Measurements from ENCODE around the gene TMEM178B.
"Not testable (repeated sequence)": the region's sequence is repeated elsewhere in the genome, so short reads cannot be mapped to it uniquely, and the experiment has no call there.

The TMEM178B gene

GRCh38 chr7:141132671-141133070 lies 58.8 kb downstream of the TMEM178B start:
- in situ Hi-C loops (cut with HindIII; ENCODE audit: low sequenced_read_pairs): no loop called here

GRCh38 chr7:141133646-141134045 lies 59.8 kb downstream of the TMEM178B start:
- in situ Hi-C loops (cut with HindIII; ENCODE audit: low sequenced_read_pairs): no loop called here

- in situ Hi-C loops (cut with HindIII; ENCODE audit: low sequenced_read_pairs): no loop called here
Measured at GRCh38 chr7:141142058-141142457, 68.2 kb downstream of the TMEM178B start.

GRCh38 chr7:141144921-141145629 lies 71.2 kb downstream of the TMEM178B start:
- in situ Hi-C loops (cut with HindIII; ENCODE audit: low sequenced_read_pairs): no loop called here

- in situ Hi-C loops (cut with HindIII; ENCODE audit: low sequenced_read_pairs): no loop called here
Measured at GRCh38 chr7:141145630-141145982, 71.7 kb downstream of the TMEM178B start.

- in situ Hi-C loops (cut with HindIII; ENCODE audit: low sequenced_read_pairs): no loop called here
Measured at GRCh38 chr7:141147482-141147881, 73.6 kb downstream of the TMEM178B start.

- in situ Hi-C loops (cut with HindIII; ENCODE audit: low sequenced_read_pairs): no loop called here
Measured at GRCh38 chr7:141150465-141150864, 76.6 kb downstream of the TMEM178B start.

- in situ Hi-C loops (cut with HindIII; ENCODE audit: low sequenced_read_pairs): no loop called here
Measured at GRCh38 chr7:141151746-141152145, 77.9 kb downstream of the TMEM178B start.

GRCh38 chr7:141153231-141153630 lies 79.4 kb downstream of the TMEM178B start:
- in situ Hi-C loops (cut with HindIII; ENCODE audit: low sequenced_read_pairs): no loop called here

GRCh38 chr7:141154131-141154732 lies 80.4 kb downstream of the TMEM178B start:
- in situ Hi-C loops (cut with HindIII; ENCODE audit: low sequenced_read_pairs): no loop called here

- in situ Hi-C loops (cut with HindIII; ENCODE audit: low sequenced_read_pairs): no loop called here
Measured at GRCh38 chr7:141156407-141156806, 82.5 kb downstream of the TMEM178B start.

- in situ Hi-C loops (cut with HindIII; ENCODE audit: low sequenced_read_pairs): no loop called here
Measured at GRCh38 chr7:141157138-141157765, 83.4 kb downstream of the TMEM178B start.

GRCh38 chr7:141158561-141158960 lies 84.7 kb downstream of the TMEM178B start:
- in situ Hi-C loops (cut with HindIII; ENCODE audit: low sequenced_read_pairs): no loop called here

GRCh38 chr7:141160246-141160860 lies 86.5 kb downstream of the TMEM178B start:
- in situ Hi-C loops (cut with HindIII; ENCODE audit: low sequenced_read_pairs): no loop called here

GRCh38 chr7:141161550-141162535 lies 88.0 kb downstream of the TMEM178B start:
- in situ Hi-C loops (cut with HindIII; ENCODE audit: low sequenced_read_pairs): no loop called here

- in situ Hi-C loops (cut with HindIII; ENCODE audit: low sequenced_read_pairs): no loop called here
Measured at GRCh38 chr7:141165521-141165920, 91.7 kb downstream of the TMEM178B start.

- in situ Hi-C loops (cut with HindIII; ENCODE audit: low sequenced_read_pairs): no loop called here
Measured at GRCh38 chr7:141166926-141167325, 93.1 kb downstream of the TMEM178B start.

GRCh38 chr7:141167381-141167964 lies 93.6 kb downstream of the TMEM178B start:
- in situ Hi-C loops (cut with HindIII; ENCODE audit: low sequenced_read_pairs): no loop called here

- in situ Hi-C loops (cut with HindIII; ENCODE audit: low sequenced_read_pairs): not testable (repeated sequence)
Measured at GRCh38 chr7:141169157-141169556, 95.3 kb downstream of the TMEM178B start.

GRCh38 chr7:141175728-141176127 lies 101.9 kb downstream of the TMEM178B start:
- in situ Hi-C loops (cut with HindIII; ENCODE audit: low sequenced_read_pairs): not testable (repeated sequence)
